A673 (cell line): ENCODE measurements around the gene DNMT3A. TPM values are rescaled to one million over a fixed set of nuclear protein-coding genes. Genes with fewer than 3 reads are reported as not detected.

Source experiments
- BruUV-seq: library from RNA; stranded (reverse); fragments of 400-500 nt; replicated peaks from 2 replicates; lab custom pipeline; 2021; lab: Mats Ljungman, UMichigan
- CTCF ChIA-PET: fragments of 300-600 bp; sonication (Branson Sonifier 250); formaldehyde crosslinking; loops from one replicate; lab custom pipeline; 2022; ENCODE audit warnings: antibody characterized with exemption; lab: Charles Lee
- POLR2A ChIA-PET: fragments of 300-600 bp; sonication (Branson Sonifier 250); formaldehyde crosslinking; loops from one replicate; lab custom pipeline; 2022; ENCODE audit warnings: antibody characterized with exemption; ENCODE audit not compliant: low non-redundant PET; lab: Charles Lee
- DNase-seq: peaks from one replicate; pipeline ENCODE4 v3.0.0-alpha.2; 2015; ENCODE audit warnings: low spot score
- H3K27ac ChIP-seq: fragments of 200-600 bp; sonication (generic); 2 replicates; pipeline ENCODE4 v1.5.1; 2016; ENCODE audit warnings: mixed run types, low read depth, mild to moderate bottlenecking, mixed read lengths, antibody characterized with exemption, low read length; ENCODE audit not compliant: poor library complexity, severe bottlenecking
- H3K27me3 ChIP-seq: fragments of 200-600 bp; sonication (generic); replicated peaks from 2 replicates; pipeline ENCODE4 v1.6.1; 2017; ENCODE audit warnings: mixed run types, low read depth, mild to moderate bottlenecking, mixed read lengths, antibody characterized with exemption, low read length; ENCODE audit not compliant: insufficient read depth, poor library complexity
- H3K36me3 ChIP-seq: fragments of 200-600 bp; sonication (generic); 2 replicates; pipeline ENCODE4 v1.6.1; 2016; ENCODE audit warnings: mixed run types, mild to moderate bottlenecking, mixed read lengths, antibody characterized with exemption, low read length; ENCODE audit not compliant: insufficient read depth, poor library complexity, severe bottlenecking
- H3K4me1 ChIP-seq: fragments of 200-600 bp; sonication (generic); 2 replicates; pipeline ENCODE4 v1.6.1; 2017; ENCODE audit warnings: mixed run types, mild to moderate bottlenecking, mixed read lengths, antibody characterized with exemption, low read length; ENCODE audit not compliant: insufficient read depth, poor library complexity, severe bottlenecking
- H3K4me3 ChIP-seq: fragments of 200-600 bp; sonication (generic); 2 replicates; pipeline ENCODE4 v1.5.1; 2016; ENCODE audit warnings: low read depth, mixed run types, mild to moderate bottlenecking, mixed read lengths, low read length; ENCODE audit not compliant: poor library complexity, severe bottlenecking
- H3K9me3 ChIP-seq: fragments of 200-600 bp; sonication (generic); 2 replicates; pipeline ENCODE4 v1.6.1; 2016; ENCODE audit warnings: mixed run types, low read depth, mild to moderate bottlenecking, mixed read lengths, antibody characterized with exemption, low read length; ENCODE audit not compliant: poor library complexity, severe bottlenecking
- EZH2 ChIP-seq: fragments of 200-600 bp; sonication (generic); IDR thresholded peaks from 2 replicates; pipeline ENCODE4 v1.6.1; 2017; ENCODE audit warnings: borderline replicate concordance, low read depth, mild to moderate bottlenecking, mixed read lengths, antibody characterized with exemption, low read length; ENCODE audit not compliant: poor library complexity, severe bottlenecking
- intact Hi-C: fragments of 100-400 bp; cut with micrococcal nuclease; formaldehyde crosslinking; loops from one replicate; pipeline ENCODE4 v1.10.0; 2022; ENCODE audit not compliant: unreplicated experiment
- total RNA-seq: library from RNA; stranded (reverse); gene quantifications from 2 replicates; pipeline ENCODE4 v1.2.3, GENCODE V29; 2021
- TF ChIP-seq, protein P1 (sequence below): fragments of 300-800, 200-600 bp; sonication (generic); conservative IDR thresholded peaks from 2 replicates; pipeline ENCODE4 v1.5.1; 2017; ENCODE audit warnings: low read depth, mild to moderate bottlenecking, antibody characterized with exemption, low read length, moderate library complexity, mixed read lengths

DNMT3A gene
- total RNA-seq, 1 experiment from 2014 or later, result 109 TPM

GRCh38 chr2:25310709-25310964 is 31.1 kb downstream of the DNMT3A start:
- BruUV-seq, result no TSS peak
- DNase-seq, result no peak
- Histone ChIP-seq H3K4me1 (peaks cover 60% of the 10 kb centered on the region), H3K36me3 (peaks cover 12% of the 10 kb centered on the region), H3K9me3 (no peaks in the 10 kb centered on the region), H3K4me3 (no peak overlapping the region), H3K27me3 (no peaks in the 10 kb centered on the region), H3K27ac (no peak overlapping the region)
- CTCF ChIA-PET, result no interaction called here
- intact Hi-C loops, result no loop called here
- POLR2A ChIA-PET, result no interaction called here
- TF ChIP-seq, protein P1, sequence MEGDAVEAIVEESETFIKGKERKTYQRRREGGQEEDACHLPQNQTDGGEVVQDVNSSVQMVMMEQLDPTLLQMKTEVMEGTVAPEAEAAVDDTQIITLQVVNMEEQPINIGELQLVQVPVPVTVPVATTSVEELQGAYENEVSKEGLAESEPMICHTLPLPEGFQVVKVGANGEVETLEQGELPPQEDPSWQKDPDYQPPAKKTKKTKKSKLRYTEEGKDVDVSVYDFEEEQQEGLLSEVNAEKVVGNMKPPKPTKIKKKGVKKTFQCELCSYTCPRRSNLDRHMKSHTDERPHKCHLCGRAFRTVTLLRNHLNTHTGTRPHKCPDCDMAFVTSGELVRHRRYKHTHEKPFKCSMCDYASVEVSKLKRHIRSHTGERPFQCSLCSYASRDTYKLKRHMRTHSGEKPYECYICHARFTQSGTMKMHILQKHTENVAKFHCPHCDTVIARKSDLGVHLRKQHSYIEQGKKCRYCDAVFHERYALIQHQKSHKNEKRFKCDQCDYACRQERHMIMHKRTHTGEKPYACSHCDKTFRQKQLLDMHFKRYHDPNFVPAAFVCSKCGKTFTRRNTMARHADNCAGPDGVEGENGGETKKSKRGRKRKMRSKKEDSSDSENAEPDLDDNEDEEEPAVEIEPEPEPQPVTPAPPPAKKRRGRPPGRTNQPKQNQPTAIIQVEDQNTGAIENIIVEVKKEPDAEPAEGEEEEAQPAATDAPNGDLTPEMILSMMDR, result no peak
- no peak for TF ChIP-seq EZH2

GRCh38 chr2:25309402-25309801 is 32.3 kb downstream of the DNMT3A start:
- no peaks in the 10 kb centered on the region for H3K27me3 ChIP-seq
- H3K9me3 ChIP-seq, result no peaks in the 10 kb centered on the region
- H3K27ac ChIP-seq, result no peak overlapping the region
- BruUV-seq, result no TSS peak
- ChIA-PET CTCF (interaction anchor here (0.5 to 0.9 kb wide), 2 partner anchors 67 to 244 kb away, joined by 5 read pairs; no protein-coding TSS in a partner anchor), POLR2A (no interaction called here)
- H3K36me3 ChIP-seq, result peaks cover 12% of the 10 kb centered on the region
- H3K4me3 ChIP-seq, result no peak overlapping the region
- intact Hi-C loops, result loop anchor here (5.0 to 10.0 kb wide), 2 partner anchors 213 to 355 kb away; no protein-coding TSS in a partner anchor
- TF ChIP-seq, protein P1, result peak; percentile 68
- TF ChIP-seq EZH2, result no peak
- H3K4me1 ChIP-seq, result peaks cover 61% of the 10 kb centered on the region
- DNase-seq, result peak; percentile 82

DNA sequence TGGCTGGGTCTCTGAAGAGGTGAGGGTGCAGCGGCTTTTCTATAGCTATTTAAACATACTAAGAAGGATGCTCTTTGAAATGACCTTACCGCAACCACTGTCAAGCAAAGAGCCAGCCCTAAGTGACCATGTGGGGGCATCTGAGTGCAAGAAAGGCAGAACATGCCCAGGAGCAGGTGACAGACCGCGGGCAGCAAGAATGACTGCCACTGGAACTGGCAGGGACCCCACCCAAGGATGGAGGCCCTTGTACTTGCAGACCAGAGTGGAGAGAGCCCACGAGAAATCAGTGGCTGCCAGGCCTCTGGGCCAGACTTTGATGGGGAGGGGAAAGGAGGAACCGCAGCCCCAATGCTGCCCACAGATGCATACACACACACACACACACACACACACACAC is 33.1 kb downstream of the DNMT3A start:
- peaks cover 61% of the 10 kb centered on the region for H3K4me1 ChIP-seq
- H3K27ac ChIP-seq, result no peak overlapping the region
- H3K9me3 ChIP-seq, result no peaks in the 10 kb centered on the region
- no peak for DNase-seq
- CTCF ChIA-PET, result no interaction called here
- intact Hi-C loops, result loop anchor here (5.0 to 10.0 kb wide), 2 partner anchors 214 to 356 kb away; no protein-coding TSS in a partner anchor
- no peaks in the 10 kb centered on the region for H3K27me3 ChIP-seq
- H3K4me3 ChIP-seq, result no peak overlapping the region
- TF ChIP-seq, protein P1, result no peak
- TF ChIP-seq EZH2, result no peak
- POLR2A ChIA-PET, result no interaction called here
- BruUV-seq, result no TSS peak
- H3K36me3 ChIP-seq, result peaks cover 10% of the 10 kb centered on the region
